Parathyroid adenoma (tissue), 2 donors: ENCODE measurements around the gene KLHL40.

Experiments used
- H2AFZ ChIP-seq: fragments of 300-600 bp; sonication (generic); one replicate; pipeline ENCODE4 v1.7.0; 2017; ENCODE audit warnings: antibody characterized with exemption, mild to moderate bottlenecking
- H3K27ac ChIP-seq: fragments of 300-600 bp; sonication (generic); one replicate; pipeline ENCODE4 v1.7.0; 2017
- H3K27me3 ChIP-seq: fragments of 300-600 bp; sonication (generic); one replicate; pipeline ENCODE4 v1.7.0; 2017; ENCODE audit warnings: low read length; ENCODE audit not compliant: control insufficient read depth, insufficient read depth
- H3K36me3 ChIP-seq: fragments of 300-600 bp; sonication (generic); one replicate; pipeline ENCODE4 v1.7.0; 2017; ENCODE audit warnings: low read length; ENCODE audit not compliant: control insufficient read depth, insufficient read depth
- H3K4me1 ChIP-seq: fragments of 300-600 bp; sonication (generic); one replicate; pipeline ENCODE4 v1.7.0; 2017; ENCODE audit warnings: control low read depth
- H3K4me2 ChIP-seq: fragments of 300-600 bp; sonication (generic); one replicate; pipeline ENCODE4 v1.7.0; 2017; ENCODE audit warnings: low read length
- H3K4me3 ChIP-seq: fragments of 300-600 bp; sonication (generic); one replicate; pipeline ENCODE4 v1.7.0; 2017; ENCODE audit warnings: low read depth, low read length
- H3K79me2 ChIP-seq: fragments of 300-600 bp; sonication (generic); one replicate; pipeline ENCODE4 v1.7.0; 2017; ENCODE audit warnings: control low read depth
- H3K9ac ChIP-seq: fragments of 300-600 bp; sonication (generic); one replicate; pipeline ENCODE4 v1.7.0; 2017; ENCODE audit warnings: mild to moderate bottlenecking
- H3K9me3 ChIP-seq: fragments of 300-600 bp; sonication (generic); one replicate; pipeline ENCODE4 v1.7.0; 2017; ENCODE audit warnings: low read length; ENCODE audit not compliant: control insufficient read depth
- TF ChIP-seq, protein P1 (sequence below): fragments of 300-600 bp; sonication (generic); IDR thresholded peaks from one replicate; pipeline ENCODE4 v1.7.0; 2017; ENCODE audit warnings: antibody characterized with exemption, mild to moderate bottlenecking
- donor health status: primary hyperparathyroidism.

KLHL40 gene

GRCh38 chr3:42640129-42640528 is 45.2 kb upstream of the KLHL40 start:
- H3K9ac ChIP-seq: no peak overlapping the region
- H3K4me2 ChIP-seq: no peak overlapping the region
- H3K36me3 ChIP-seq: no peaks in the 10 kb centered on the region
- H3K4me3 ChIP-seq: no peak overlapping the region
- H2AFZ ChIP-seq: no peak overlapping the region
- TF ChIP-seq, protein P1, sequence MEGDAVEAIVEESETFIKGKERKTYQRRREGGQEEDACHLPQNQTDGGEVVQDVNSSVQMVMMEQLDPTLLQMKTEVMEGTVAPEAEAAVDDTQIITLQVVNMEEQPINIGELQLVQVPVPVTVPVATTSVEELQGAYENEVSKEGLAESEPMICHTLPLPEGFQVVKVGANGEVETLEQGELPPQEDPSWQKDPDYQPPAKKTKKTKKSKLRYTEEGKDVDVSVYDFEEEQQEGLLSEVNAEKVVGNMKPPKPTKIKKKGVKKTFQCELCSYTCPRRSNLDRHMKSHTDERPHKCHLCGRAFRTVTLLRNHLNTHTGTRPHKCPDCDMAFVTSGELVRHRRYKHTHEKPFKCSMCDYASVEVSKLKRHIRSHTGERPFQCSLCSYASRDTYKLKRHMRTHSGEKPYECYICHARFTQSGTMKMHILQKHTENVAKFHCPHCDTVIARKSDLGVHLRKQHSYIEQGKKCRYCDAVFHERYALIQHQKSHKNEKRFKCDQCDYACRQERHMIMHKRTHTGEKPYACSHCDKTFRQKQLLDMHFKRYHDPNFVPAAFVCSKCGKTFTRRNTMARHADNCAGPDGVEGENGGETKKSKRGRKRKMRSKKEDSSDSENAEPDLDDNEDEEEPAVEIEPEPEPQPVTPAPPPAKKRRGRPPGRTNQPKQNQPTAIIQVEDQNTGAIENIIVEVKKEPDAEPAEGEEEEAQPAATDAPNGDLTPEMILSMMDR: no peak
- H3K27me3 ChIP-seq: no peaks in the 10 kb centered on the region
- H3K4me1 ChIP-seq: peaks cover 4% of the 10 kb centered on the region
- H3K9me3 ChIP-seq: no peaks in the 10 kb centered on the region
- no peaks in the 10 kb centered on the region for H3K79me2 ChIP-seq
- H3K27ac ChIP-seq: no peak overlapping the region

DNA sequence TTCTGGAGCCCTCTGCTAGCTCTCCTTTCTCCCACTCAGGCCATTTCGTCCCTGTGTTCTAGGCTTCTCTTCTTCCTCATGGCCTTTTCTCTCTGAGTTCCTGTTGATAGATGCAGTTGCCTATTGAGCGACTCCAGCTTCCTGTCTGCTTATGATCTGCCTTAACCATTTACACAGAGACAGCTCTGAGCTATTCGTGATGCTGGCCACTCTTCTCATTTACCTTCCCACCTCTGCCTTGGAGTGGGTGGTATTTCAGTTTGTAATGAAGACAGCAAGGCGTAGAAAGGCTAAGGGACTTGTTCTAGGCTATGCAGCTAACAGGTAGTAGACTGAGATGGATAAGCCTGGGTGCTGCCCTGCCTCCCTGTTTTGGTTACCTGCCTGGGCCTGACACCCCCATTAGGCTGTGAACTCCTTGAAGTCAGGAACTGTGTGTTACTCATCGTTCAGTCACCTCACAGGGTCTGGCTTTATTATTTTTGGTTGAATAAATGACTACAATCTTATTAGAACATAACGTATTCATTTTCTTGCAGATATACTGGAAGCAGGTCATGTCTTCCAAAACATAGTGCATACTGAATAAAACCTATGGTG is 44.5 kb upstream of the KLHL40 start:
- Histone ChIP-seq H3K4me3 (no peak overlapping the region), H3K4me2 (no peak overlapping the region), H3K79me2 (no peaks in the 10 kb centered on the region), H2AFZ (no peak overlapping the region), H3K9ac (no peak overlapping the region), H3K27ac (no peak overlapping the region), H3K9me3 (no peaks in the 10 kb centered on the region), H3K36me3 (no peaks in the 10 kb centered on the region), H3K4me1 (peaks cover 4% of the 10 kb centered on the region), H3K27me3 (no peaks in the 10 kb centered on the region)
- TF ChIP-seq, protein P1: no peak

- H3K9me3 ChIP-seq: no peaks in the 10 kb centered on the region
- no peaks in the 10 kb centered on the region for H3K36me3 ChIP-seq
- no peak overlapping the region for H3K27ac ChIP-seq
- H2AFZ ChIP-seq: no peak overlapping the region
- TF ChIP-seq, protein P1: no peak
- no peaks in the 10 kb centered on the region for H3K27me3 ChIP-seq
- H3K4me1 ChIP-seq: peaks cover 9% of the 10 kb centered on the region
- H3K4me2 ChIP-seq: no peak overlapping the region
- H3K9ac ChIP-seq: no peak overlapping the region
- H3K4me3 ChIP-seq: no peak overlapping the region
- peaks cover 9% of the 10 kb centered on the region for H3K79me2 ChIP-seq
Measured at GRCh38 chr3:42647821-42648459, 37.4 kb upstream of the KLHL40 start.

DNA sequence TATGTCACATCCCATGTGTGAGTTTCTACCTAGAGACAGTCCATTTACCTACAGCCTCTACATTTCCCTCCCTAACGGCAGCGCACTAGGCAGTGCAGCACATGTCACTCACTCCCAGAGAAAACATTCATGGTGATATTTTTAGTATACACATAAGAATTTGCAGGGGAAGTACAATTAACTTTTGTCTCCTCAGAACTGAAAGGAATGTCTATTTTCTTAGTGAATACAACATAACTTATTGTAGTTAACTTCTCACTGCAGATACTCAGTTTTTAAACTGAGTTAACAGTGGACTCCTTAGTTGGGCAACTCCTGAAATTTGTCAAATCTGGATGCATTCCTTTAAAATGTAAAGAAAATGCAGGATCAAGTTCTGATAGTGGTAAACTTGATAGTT is 36.3 kb upstream of the KLHL40 start:
- no peaks in the 10 kb centered on the region for H3K9me3 ChIP-seq
- no peak overlapping the region for H3K4me3 ChIP-seq
- H3K9ac ChIP-seq: no peak overlapping the region
- H3K79me2 ChIP-seq: peaks cover 9% of the 10 kb centered on the region
- TF ChIP-seq, protein P1: no peak
- no peak overlapping the region for H3K27ac ChIP-seq
- no peak overlapping the region for H2AFZ ChIP-seq
- no peaks in the 10 kb centered on the region for H3K27me3 ChIP-seq
- no peak overlapping the region for H3K4me2 ChIP-seq
- H3K4me1 ChIP-seq: peaks cover 17% of the 10 kb centered on the region
- no peaks in the 10 kb centered on the region for H3K36me3 ChIP-seq

DNA sequence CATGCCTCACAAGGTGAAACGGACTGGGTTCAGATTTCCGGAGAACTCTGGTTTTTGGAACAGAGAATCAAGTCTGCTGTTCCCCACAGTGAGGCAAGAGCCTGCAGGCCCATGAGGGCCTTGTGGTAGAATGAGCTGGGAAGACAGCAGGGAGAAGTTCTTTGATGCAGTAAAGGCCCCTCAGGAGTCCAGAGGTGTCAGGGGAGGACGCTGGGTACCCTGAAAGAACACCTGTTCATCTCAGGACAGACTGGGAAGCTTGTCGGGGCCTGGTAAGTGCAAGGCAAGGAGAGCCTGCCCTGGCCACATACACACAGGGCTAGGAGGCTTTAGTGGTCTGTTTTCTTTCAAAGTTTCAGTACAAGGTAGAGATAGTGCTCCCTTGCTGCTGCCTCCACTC is 35.6 kb upstream of the KLHL40 start:
- peaks cover 17% of the 10 kb centered on the region for H3K4me1 ChIP-seq
- no peaks in the 10 kb centered on the region for H3K36me3 ChIP-seq
- no peak overlapping the region for H2AFZ ChIP-seq
- TF ChIP-seq, protein P1: no peak
- H3K4me3 ChIP-seq: no peak overlapping the region
- H3K9ac ChIP-seq: no peak overlapping the region
- H3K9me3 ChIP-seq: no peaks in the 10 kb centered on the region
- no peaks in the 10 kb centered on the region for H3K27me3 ChIP-seq
- peaks cover 9% of the 10 kb centered on the region for H3K79me2 ChIP-seq
- no peak overlapping the region for H3K27ac ChIP-seq
- H3K4me2 ChIP-seq: no peak overlapping the region
